ENCODE measurements around the gene NEUROD4. TPM values are rescaled to one million over a fixed set of nuclear protein-coding genes. Genes with fewer than 3 reads are reported as not detected.

Gene NEUROD4
- total RNA-seq, 1 experiment from 2014 or later: not detected

DNA sequence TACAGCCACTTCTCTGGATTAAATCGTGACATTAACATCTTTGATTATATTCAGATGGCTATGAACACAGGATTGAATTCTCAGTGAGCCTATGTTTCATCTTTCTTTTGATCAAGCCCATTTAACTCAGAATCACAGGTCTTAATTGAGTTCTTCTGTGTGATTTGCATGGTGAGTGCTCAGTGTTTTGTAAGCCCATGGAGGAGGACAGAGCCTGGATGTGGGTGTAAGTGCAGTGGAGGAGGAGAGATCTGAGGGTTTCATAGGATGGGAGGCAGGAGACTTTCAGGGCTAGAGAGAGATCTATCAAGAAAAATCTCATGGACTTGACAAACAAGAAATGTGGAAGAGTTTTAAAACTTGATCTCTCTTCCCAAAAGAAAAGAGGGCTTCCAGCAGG lies 29.9 kb upstream of the NEUROD4 start:
- Histone ChIP-seq H3K9me2 (replicated peaks; ENCODE audit: insufficient read depth, low read length) (no peaks in the 10 kb centered on the region), H3K4me1 (ENCODE audit: low read length) (peaks cover 73% of the 10 kb centered on the region), H4K20me1 (ENCODE audit: insufficient read depth, low read depth, low read length) (no peaks in the 10 kb centered on the region), H3K4me2 (ENCODE audit: low read depth, low read length, poor library complexity, severe bottlenecking) (peak overlapping the region; percentile 72), H3K9me3 (ENCODE audit: low read length) (no peaks in the 10 kb centered on the region), H3K4me3 (ENCODE audit: low read length) (no peak overlapping the region), H3K27me3 (ENCODE audit: low read length) (no peaks in the 10 kb centered on the region), H3K27ac (ENCODE audit: low read length) (peak overlapping the region; percentile 93), H3K36me3 (ENCODE audit: insufficient read depth, low read length) (no peaks in the 10 kb centered on the region), H3K9ac (ENCODE audit: low read length) (peak overlapping the region; percentile 69), H2AFZ (ENCODE audit: low read length) (peak overlapping the region; percentile 6; the same call in 1 of the 2 replicates), H3K79me2 (ENCODE audit: low read length) (peaks cover 11% of the 10 kb centered on the region)
- peak; percentile 56 for DNase-seq

DNA sequence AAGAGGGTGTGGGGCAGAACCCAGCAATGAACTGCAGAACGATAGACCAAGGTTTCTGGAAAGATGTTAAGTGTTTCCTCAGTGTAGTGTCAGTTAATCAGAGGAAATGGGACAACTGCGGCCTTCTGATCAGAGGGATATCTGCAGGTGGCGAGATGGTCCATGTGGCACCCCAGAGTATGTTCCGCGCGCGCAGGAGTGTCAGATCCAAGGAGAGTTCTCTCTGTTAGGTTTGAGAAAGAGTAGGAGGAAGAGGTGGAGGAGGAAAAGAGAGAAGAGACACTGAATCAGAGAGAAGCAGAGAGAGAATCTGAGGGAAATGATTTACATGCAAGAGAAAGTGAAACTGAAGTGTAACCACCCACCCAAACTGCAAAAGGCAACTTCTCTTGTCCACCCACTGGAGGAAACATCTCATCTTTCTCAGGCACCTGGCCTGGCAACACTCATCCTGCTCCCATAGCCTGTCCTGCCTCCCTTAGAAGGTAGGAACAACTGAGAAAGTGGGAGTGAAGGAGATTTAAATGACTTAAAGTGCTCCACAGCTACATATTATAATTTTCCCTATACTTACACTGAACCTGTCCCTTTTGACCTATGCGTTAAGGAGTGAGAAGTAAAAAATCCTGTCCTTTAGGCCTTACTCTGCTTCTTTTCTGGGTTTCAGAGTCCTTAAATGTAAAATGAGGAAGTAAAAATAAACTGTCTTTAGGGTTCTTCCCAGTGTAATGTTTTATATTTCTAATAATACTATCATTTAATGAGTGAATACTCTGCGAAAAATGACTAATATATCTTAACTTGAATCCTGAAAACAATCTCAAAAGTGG lies 28.4 kb upstream of the NEUROD4 start:
- H3K79me2 ChIP-seq (ENCODE audit: low read length): no peaks in the 10 kb centered on the region; the same call in 1 of the 2 replicates
- peak overlapping the region; percentile 43; the same call in 1 of the 2 replicates for H2AFZ ChIP-seq (ENCODE audit: low read length)
- H3K36me3 ChIP-seq (ENCODE audit: insufficient read depth, low read length): no peaks in the 10 kb centered on the region
- peak; percentile 78 for DNase-seq
- peaks cover 62% of the 10 kb centered on the region for H3K4me1 ChIP-seq (ENCODE audit: low read length)
- H4K20me1 ChIP-seq (ENCODE audit: insufficient read depth, low read depth, low read length): no peaks in the 10 kb centered on the region
- H3K9ac ChIP-seq (ENCODE audit: low read length): peak overlapping the region; percentile 69
- H3K27ac ChIP-seq (ENCODE audit: low read length): peak overlapping the region; percentile 93
- H3K9me2 ChIP-seq (replicated peaks; ENCODE audit: insufficient read depth, low read length): no peaks in the 10 kb centered on the region
- H3K4me2 ChIP-seq (ENCODE audit: low read depth, low read length, poor library complexity, severe bottlenecking): peak overlapping the region; percentile 72
- H3K4me3 ChIP-seq (ENCODE audit: low read length): peak overlapping the region; percentile 58
- H3K27me3 ChIP-seq (ENCODE audit: low read length): no peaks in the 10 kb centered on the region
- no peaks in the 10 kb centered on the region for H3K9me3 ChIP-seq (ENCODE audit: low read length)

DNA sequence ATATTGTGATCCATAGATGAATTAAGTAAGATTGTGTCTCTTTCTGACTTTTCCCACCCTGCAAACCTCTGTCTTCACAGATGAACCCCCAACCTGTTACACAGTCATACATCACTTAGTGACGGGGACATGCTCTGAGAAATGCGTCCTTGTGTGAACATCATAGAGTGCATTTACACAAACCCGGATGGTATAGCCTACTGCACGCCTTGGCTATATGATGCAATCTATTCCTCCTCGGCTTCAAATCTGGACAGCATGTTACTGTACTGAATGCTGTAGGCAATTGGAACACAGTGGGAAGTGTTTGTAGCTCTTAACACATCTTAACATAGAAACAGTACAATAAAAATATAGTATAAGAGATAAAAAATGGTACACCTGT lies 27.8 kb upstream of the NEUROD4 start:
- Histone ChIP-seq H4K20me1 (ENCODE audit: insufficient read depth, low read depth, low read length) (no peaks in the 10 kb centered on the region), H3K9me3 (ENCODE audit: low read length) (no peaks in the 10 kb centered on the region), H3K79me2 (ENCODE audit: low read length) (no peaks in the 10 kb centered on the region; the same call in 1 of the 2 replicates), H3K4me3 (ENCODE audit: low read length) (peak overlapping the region; percentile 58), H3K36me3 (ENCODE audit: insufficient read depth, low read length) (no peaks in the 10 kb centered on the region), H3K27ac (ENCODE audit: low read length) (peak overlapping the region; percentile 93), H3K27me3 (ENCODE audit: low read length) (no peaks in the 10 kb centered on the region), H2AFZ (ENCODE audit: low read length) (0 out of 2 replicates have a peak overlapping the region, but pooled peaks have one; percentile 43), H3K4me1 (ENCODE audit: low read length) (peaks cover 68% of the 10 kb centered on the region), H3K9me2 (replicated peaks; ENCODE audit: insufficient read depth, low read length) (no peaks in the 10 kb centered on the region), H3K9ac (ENCODE audit: low read length) (peak overlapping the region; percentile 69), H3K4me2 (ENCODE audit: low read depth, low read length, poor library complexity, severe bottlenecking) (peak overlapping the region; percentile 72)
- DNase-seq: peak; percentile 77

DNA sequence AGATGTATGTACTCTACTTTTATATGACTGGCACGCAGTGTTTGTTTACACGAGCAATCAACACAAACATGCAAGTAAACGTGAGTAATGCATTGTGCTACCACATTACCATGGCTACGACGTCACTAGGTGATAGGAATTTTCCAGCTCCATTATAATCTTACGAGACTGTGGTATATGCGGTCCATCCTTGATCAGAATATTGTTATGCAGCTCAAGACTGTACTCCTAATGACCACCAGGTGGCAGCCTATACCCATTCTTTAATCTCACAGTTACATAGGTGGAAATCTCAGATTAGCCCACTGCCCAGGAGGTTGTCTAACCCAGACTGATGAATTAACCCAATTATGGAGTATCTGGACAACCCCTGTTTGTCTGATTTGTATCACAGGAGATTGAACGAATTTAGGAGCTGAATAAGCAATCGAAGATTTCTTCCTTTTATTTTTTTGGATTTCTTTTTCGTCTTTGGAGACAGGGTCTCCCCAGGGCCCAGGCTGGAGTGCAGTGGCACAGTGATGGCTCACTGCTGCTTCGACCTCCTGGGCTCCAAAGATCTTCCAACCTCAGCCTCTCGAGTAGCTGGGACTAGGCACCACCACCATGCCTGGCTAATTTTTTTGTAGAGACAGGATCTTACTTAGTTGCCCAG lies 26.5 kb upstream of the NEUROD4 start:
- peak overlapping the region; percentile 72 for H3K4me2 ChIP-seq (ENCODE audit: low read depth, low read length, poor library complexity, severe bottlenecking)
- no peaks in the 10 kb centered on the region for H3K27me3 ChIP-seq (ENCODE audit: low read length)
- peaks cover 65% of the 10 kb centered on the region for H3K4me1 ChIP-seq (ENCODE audit: low read length)
- H3K9ac ChIP-seq (ENCODE audit: low read length): no peak overlapping the region
- peak; percentile 92 for DNase-seq
- H2AFZ ChIP-seq (ENCODE audit: low read length): peak overlapping the region; percentile 84; the same call in 1 of the 2 replicates
- no peak overlapping the region for H3K4me3 ChIP-seq (ENCODE audit: low read length)
- 0 out of 2 replicates have a peak overlapping the region, but pooled peaks have one; percentile 93 for H3K27ac ChIP-seq (ENCODE audit: low read length)
- no peaks in the 10 kb centered on the region for H3K36me3 ChIP-seq (ENCODE audit: insufficient read depth, low read length)
- no peaks in the 10 kb centered on the region for H3K79me2 ChIP-seq (ENCODE audit: low read length)
- no peaks in the 10 kb centered on the region for H4K20me1 ChIP-seq (ENCODE audit: insufficient read depth, low read depth, low read length)
- H3K9me2 ChIP-seq (replicated peaks; ENCODE audit: insufficient read depth, low read length): no peaks in the 10 kb centered on the region
- no peaks in the 10 kb centered on the region for H3K9me3 ChIP-seq (ENCODE audit: low read length)

DNA sequence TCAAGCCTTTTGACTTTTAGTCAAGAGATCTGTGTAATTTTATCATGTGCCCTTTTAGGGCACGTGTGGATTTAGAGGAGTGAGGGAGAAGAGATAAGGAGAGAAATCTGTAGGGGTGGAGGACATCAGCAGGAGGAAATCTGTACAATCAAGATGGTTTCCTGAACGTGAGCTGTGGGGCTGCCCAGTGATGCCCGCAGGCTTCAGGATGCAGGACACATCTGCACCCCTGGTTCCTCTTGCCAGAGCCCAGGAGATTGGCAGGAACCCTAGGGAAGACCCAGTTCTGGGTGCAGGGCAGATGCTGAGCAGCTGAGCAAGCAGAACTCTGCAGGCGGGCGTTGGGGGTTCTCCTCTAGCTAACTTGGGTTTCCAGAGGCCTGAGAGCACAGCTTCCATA lies 23.6 kb upstream of the NEUROD4 start:
- Histone ChIP-seq H2AFZ (ENCODE audit: low read length) (no peak overlapping the region), H3K9me3 (ENCODE audit: low read length) (no peaks in the 10 kb centered on the region), H3K36me3 (ENCODE audit: insufficient read depth, low read length) (peaks cover 2% of the 10 kb centered on the region; the same call in 1 of the 2 replicates), H3K27ac (ENCODE audit: low read length) (no peak overlapping the region), H3K4me3 (ENCODE audit: low read length) (no peak overlapping the region), H3K9ac (ENCODE audit: low read length) (no peak overlapping the region), H3K27me3 (ENCODE audit: low read length) (no peaks in the 10 kb centered on the region), H3K4me2 (ENCODE audit: low read depth, low read length, poor library complexity, severe bottlenecking) (no peak overlapping the region), H4K20me1 (ENCODE audit: insufficient read depth, low read depth, low read length) (no peaks in the 10 kb centered on the region), H3K79me2 (ENCODE audit: low read length) (no peaks in the 10 kb centered on the region), H3K4me1 (ENCODE audit: low read length) (peaks cover 53% of the 10 kb centered on the region), H3K9me2 (replicated peaks; ENCODE audit: insufficient read depth, low read length) (no peaks in the 10 kb centered on the region)
- no peak for DNase-seq

DNA sequence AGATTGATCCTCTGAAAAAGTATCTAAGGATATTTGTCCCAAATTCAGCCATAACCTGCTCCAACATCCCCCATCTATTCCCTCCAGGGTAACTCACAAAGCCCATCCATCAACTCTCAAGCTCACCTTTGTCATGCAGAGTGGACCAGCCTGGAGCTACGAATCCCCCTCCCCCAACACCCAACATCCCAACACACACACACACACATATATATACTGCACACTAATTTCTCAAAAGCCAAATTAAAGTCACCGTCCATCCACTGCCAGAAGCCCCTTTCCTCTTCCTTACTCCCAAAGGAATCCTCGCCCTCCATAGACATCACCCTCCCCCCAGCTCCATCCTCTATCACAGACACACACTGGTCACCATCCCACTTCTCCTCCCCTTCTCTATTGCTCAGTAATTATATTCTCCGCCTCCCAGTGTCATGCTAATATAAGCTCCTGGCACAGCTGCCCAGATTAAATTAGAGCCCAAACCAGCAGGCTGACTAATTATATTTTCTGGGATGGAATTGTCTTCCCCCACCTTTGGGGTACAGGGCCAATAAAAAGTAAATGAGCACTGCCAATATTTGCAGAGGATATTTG lies 21.7 kb upstream of the NEUROD4 start:
- H3K27ac ChIP-seq (ENCODE audit: low read length): no peak overlapping the region
- peaks cover 39% of the 10 kb centered on the region for H3K4me1 ChIP-seq (ENCODE audit: low read length)
- no peaks in the 10 kb centered on the region for H3K27me3 ChIP-seq (ENCODE audit: low read length)
- no peak overlapping the region for H2AFZ ChIP-seq (ENCODE audit: low read length)
- no peak for DNase-seq
- H3K9ac ChIP-seq (ENCODE audit: low read length): no peak overlapping the region
- no peaks in the 10 kb centered on the region for H3K9me2 ChIP-seq (replicated peaks; ENCODE audit: insufficient read depth, low read length)
- H4K20me1 ChIP-seq (ENCODE audit: insufficient read depth, low read depth, low read length): no peaks in the 10 kb centered on the region
- H3K9me3 ChIP-seq (ENCODE audit: low read length): no peaks in the 10 kb centered on the region
- peaks cover 2% of the 10 kb centered on the region; the same call in 1 of the 2 replicates for H3K36me3 ChIP-seq (ENCODE audit: insufficient read depth, low read length)
- no peak overlapping the region for H3K4me2 ChIP-seq (ENCODE audit: low read depth, low read length, poor library complexity, severe bottlenecking)
- H3K4me3 ChIP-seq (ENCODE audit: low read length): no peak overlapping the region
- no peaks in the 10 kb centered on the region for H3K79me2 ChIP-seq (ENCODE audit: low read length)

DNA sequence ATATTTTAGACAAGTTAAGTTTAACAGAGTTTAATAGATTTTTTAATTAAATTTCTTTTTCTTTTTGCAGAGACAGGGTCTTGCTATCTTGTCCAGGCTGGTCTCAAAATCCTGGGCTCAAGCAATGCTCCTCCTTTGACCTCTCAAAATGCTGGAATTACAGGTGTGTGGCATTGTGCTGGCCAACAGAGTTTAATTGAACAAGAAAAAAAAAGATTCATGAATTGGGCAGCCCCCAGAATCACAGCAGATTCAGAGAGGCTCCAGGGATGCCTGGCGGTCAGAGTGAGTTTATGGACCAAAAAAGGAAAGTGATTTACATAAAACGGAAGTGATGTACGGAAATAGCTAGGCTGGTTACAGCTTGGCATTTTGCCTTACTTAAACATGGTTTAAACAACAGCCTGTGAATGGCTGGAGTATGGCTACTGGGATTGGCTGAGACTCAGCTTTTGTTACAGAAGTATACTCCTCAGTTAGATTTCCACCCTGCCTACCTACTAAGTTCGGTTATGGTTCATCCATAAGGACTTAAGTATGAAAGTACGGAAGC lies 20.7 kb upstream of the NEUROD4 start:
- peaks cover 37% of the 10 kb centered on the region for H3K4me1 ChIP-seq (ENCODE audit: low read length)
- H3K36me3 ChIP-seq (ENCODE audit: insufficient read depth, low read length): peaks cover 2% of the 10 kb centered on the region; the same call in 1 of the 2 replicates
- no peak overlapping the region for H3K27ac ChIP-seq (ENCODE audit: low read length)
- H2AFZ ChIP-seq (ENCODE audit: low read length): no peak overlapping the region
- no peaks in the 10 kb centered on the region for H4K20me1 ChIP-seq (ENCODE audit: insufficient read depth, low read depth, low read length)
- DNase-seq: peak; percentile 75
- no peak overlapping the region for H3K9ac ChIP-seq (ENCODE audit: low read length)
- H3K9me3 ChIP-seq (ENCODE audit: low read length): no peaks in the 10 kb centered on the region
- H3K79me2 ChIP-seq (ENCODE audit: low read length): no peaks in the 10 kb centered on the region
- H3K9me2 ChIP-seq (replicated peaks; ENCODE audit: insufficient read depth, low read length): no peaks in the 10 kb centered on the region
- H3K4me2 ChIP-seq (ENCODE audit: low read depth, low read length, poor library complexity, severe bottlenecking): peak overlapping the region; percentile 13
- no peak overlapping the region for H3K4me3 ChIP-seq (ENCODE audit: low read length)
- H3K27me3 ChIP-seq (ENCODE audit: low read length): no peaks in the 10 kb centered on the region

Data from Karpas-422 (cell line).